WTC11 (cell line): ENCODE data around the gene DNAI1. TPM values are rescaled to one million over a fixed set of nuclear protein-coding genes. Genes with fewer than 3 reads are reported as not detected.

Source experiments
- ATAC-seq: fragments of 200-7000 bp; cut with Tn5 transposase; 2 replicates; pipeline ENCODE4 v1.10.0; 2021; ENCODE audit warnings: mild to moderate bottlenecking, moderate library complexity
- CTCF ChIA-PET: fragments of 300-600 bp; sonication (Branson Sonifier 250); formaldehyde crosslinking; loops from one replicate; lab custom pipeline; 2021; ENCODE audit warnings: antibody characterized with exemption; lab: Charles Lee
- POLR2A ChIA-PET: fragments of 350-600 bp; sonication (Branson Sonifier 250); formaldehyde crosslinking; loops from one replicate; lab custom pipeline; 2021; ENCODE audit warnings: antibody characterized with exemption; lab: Charles Lee
- DNase-seq: peaks from one replicate; pipeline ENCODE4 v3.0.0; 2021; ENCODE audit warnings: low spot score
- H3K27ac Mint-ChIP-seq: 2 replicates; pipeline ENCODE4 v1.8.0; 2021; ENCODE audit warnings: mixed read lengths
- H3K27me3 Mint-ChIP-seq: 2 replicates; pipeline ENCODE4 v1.8.0; 2021; ENCODE audit warnings: low read depth, mild to moderate bottlenecking, moderate library complexity, mixed read lengths
- H3K36me3 Mint-ChIP-seq: 2 replicates; pipeline ENCODE4 v1.8.0; 2021; ENCODE audit warnings: mixed read lengths
- H3K4me1 Mint-ChIP-seq: 2 replicates; pipeline ENCODE4 v1.8.0; 2022; ENCODE audit warnings: mixed read lengths
- H3K4me3 Mint-ChIP-seq: 2 replicates; pipeline ENCODE4 v1.8.0; 2021; ENCODE audit warnings: mild to moderate bottlenecking, moderate library complexity, mixed read lengths
- H3K9me3 Mint-ChIP-seq: 2 replicates; pipeline ENCODE4 v1.8.0; 2021; ENCODE audit warnings: mixed read lengths
- AFF4 ChIP-seq: sonication (generic); formaldehyde crosslinking; IDR thresholded peaks from 2 replicates; pipeline ENCODE4 v1.8.1; 2023; ENCODE audit warnings: mild to moderate bottlenecking, missing genetic modification reagents, borderline replicate concordance
- ATF3 ChIP-seq: sonication (generic); formaldehyde crosslinking; conservative IDR thresholded peaks from 2 replicates; pipeline ENCODE4 v1.8.1; 2022; ENCODE audit warnings: mild to moderate bottlenecking, missing genetic modification reagents
- CDX4 ChIP-seq: fragments of 250-450 bp; sonication (Bioruptor Pico); IDR thresholded peaks from 2 replicates; pipeline ENCODE4 v1.9.0; 2021; ENCODE audit warnings: moderate library complexity, mild to moderate bottlenecking, inconsistent platforms, borderline replicate concordance
- E2F4 ChIP-seq: sonication (generic); formaldehyde crosslinking; IDR thresholded peaks from 2 replicates; pipeline ENCODE4 v1.8.1; 2022; ENCODE audit warnings: low read depth, mild to moderate bottlenecking, moderate library complexity, missing genetic modification reagents, borderline replicate concordance
- NFATC4 ChIP-seq: fragments of 250-450 bp; sonication (Bioruptor Pico); IDR thresholded peaks from 2 replicates; pipeline ENCODE4 v1.9.0; 2021; ENCODE audit warnings: mild to moderate bottlenecking
- STAT6 ChIP-seq: sonication (generic); formaldehyde crosslinking; conservative IDR thresholded peaks from 2 replicates; pipeline ENCODE4 v1.8.1; 2023; ENCODE audit warnings: mild to moderate bottlenecking, low read depth, missing genetic modification reagents, moderate library complexity
- ZNF138 ChIP-seq: sonication (generic); formaldehyde crosslinking; conservative IDR thresholded peaks from 2 replicates; pipeline ENCODE4 v1.8.1; 2022; ENCODE audit warnings: mild to moderate bottlenecking, moderate library complexity, missing genetic modification reagents
- total RNA-seq: library from RNA; stranded (reverse); gene quantifications from 3 replicates; pipeline ENCODE4 v1.2.3, GENCODE V29; 2021
- TF ChIP-seq, protein P1 (sequence below): fragments of 250-450 bp; sonication (Bioruptor Pico); IDR thresholded peaks from 2 replicates; pipeline ENCODE4 v1.8.0; 2021; ENCODE audit warnings: mild to moderate bottlenecking
- TF ChIP-seq, protein P2 (sequence below): sonication (generic); formaldehyde crosslinking; IDR thresholded peaks from 2 replicates; pipeline ENCODE4 v1.8.0; 2022; ENCODE audit warnings: missing genetic modification reagents
- TF ChIP-seq, protein P3 (sequence below): sonication (generic); formaldehyde crosslinking; IDR thresholded peaks from 2 replicates; pipeline ENCODE4 v1.8.1; 2023; ENCODE audit warnings: mild to moderate bottlenecking, missing genetic modification reagents

The DNAI1 gene
- total RNA-seq, 1 experiment from 2014 or later = 2.1 TPM

- ATAC-seq (no peak), DNase-seq (no peak)
- no peak for TF ChIP-seq STAT6
- no peak for TF ChIP-seq ATF3 (CRISPR knock-in tag)
- TF ChIP-seq CDX4 (CRISPR knock-in tag) = no peak
- TF ChIP-seq AFF4 (CRISPR knock-in tag) = no peak
- TF ChIP-seq E2F4 (CRISPR knock-in tag) = no peak
- no peak for TF ChIP-seq ZNF138 (CRISPR knock-in tag)
- TF ChIP-seq NFATC4 (CRISPR knock-in tag) = no peak
- TF ChIP-seq, protein P1, sequence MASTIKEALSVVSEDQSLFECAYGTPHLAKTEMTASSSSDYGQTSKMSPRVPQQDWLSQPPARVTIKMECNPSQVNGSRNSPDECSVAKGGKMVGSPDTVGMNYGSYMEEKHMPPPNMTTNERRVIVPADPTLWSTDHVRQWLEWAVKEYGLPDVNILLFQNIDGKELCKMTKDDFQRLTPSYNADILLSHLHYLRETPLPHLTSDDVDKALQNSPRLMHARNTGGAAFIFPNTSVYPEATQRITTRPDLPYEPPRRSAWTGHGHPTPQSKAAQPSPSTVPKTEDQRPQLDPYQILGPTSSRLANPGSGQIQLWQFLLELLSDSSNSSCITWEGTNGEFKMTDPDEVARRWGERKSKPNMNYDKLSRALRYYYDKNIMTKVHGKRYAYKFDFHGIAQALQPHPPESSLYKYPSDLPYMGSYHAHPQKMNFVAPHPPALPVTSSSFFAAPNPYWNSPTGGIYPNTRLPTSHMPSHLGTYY (CRISPR knock-in tag) = no peak
- TF ChIP-seq, protein P2, sequence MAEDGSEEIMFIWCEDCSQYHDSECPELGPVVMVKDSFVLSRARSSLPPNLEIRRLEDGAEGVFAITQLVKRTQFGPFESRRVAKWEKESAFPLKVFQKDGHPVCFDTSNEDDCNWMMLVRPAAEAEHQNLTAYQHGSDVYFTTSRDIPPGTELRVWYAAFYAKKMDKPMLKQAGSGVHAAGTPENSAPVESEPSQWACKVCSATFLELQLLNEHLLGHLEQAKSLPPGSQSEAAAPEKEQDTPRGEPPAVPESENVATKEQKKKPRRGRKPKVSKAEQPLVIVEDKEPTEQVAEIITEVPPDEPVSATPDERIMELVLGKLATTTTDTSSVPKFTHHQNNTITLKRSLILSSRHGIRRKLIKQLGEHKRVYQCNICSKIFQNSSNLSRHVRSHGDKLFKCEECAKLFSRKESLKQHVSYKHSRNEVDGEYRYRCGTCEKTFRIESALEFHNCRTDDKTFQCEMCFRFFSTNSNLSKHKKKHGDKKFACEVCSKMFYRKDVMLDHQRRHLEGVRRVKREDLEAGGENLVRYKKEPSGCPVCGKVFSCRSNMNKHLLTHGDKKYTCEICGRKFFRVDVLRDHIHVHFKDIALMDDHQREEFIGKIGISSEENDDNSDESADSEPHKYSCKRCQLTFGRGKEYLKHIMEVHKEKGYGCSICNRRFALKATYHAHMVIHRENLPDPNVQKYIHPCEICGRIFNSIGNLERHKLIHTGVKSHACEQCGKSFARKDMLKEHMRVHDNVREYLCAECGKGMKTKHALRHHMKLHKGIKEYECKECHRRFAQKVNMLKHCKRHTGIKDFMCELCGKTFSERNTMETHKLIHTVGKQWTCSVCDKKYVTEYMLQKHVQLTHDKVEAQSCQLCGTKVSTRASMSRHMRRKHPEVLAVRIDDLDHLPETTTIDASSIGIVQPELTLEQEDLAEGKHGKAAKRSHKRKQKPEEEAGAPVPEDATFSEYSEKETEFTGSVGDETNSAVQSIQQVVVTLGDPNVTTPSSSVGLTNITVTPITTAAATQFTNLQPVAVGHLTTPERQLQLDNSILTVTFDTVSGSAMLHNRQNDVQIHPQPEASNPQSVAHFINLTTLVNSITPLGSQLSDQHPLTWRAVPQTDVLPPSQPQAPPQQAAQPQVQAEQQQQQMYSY (CRISPR knock-in tag) = no peak
- TF ChIP-seq, protein P3, sequence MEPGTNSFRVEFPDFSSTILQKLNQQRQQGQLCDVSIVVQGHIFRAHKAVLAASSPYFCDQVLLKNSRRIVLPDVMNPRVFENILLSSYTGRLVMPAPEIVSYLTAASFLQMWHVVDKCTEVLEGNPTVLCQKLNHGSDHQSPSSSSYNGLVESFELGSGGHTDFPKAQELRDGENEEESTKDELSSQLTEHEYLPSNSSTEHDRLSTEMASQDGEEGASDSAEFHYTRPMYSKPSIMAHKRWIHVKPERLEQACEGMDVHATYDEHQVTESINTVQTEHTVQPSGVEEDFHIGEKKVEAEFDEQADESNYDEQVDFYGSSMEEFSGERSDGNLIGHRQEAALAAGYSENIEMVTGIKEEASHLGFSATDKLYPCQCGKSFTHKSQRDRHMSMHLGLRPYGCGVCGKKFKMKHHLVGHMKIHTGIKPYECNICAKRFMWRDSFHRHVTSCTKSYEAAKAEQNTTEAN (CRISPR knock-in tag) = no peak
- ChIA-PET CTCF (interaction anchor here (0.8 to 4.4 kb wide), 4 partner anchors 9 to 163 kb away, joined by 3 to 39 read pairs (median 4); no protein-coding TSS in a partner anchor), POLR2A (interaction anchor here (0.6 kb wide), 1 partner anchor 145 kb away, joined by 3 read pairs; no protein-coding TSS in a partner anchor)
- no peak overlapping the region for H3K27ac Mint-ChIP-seq
- no peaks in the 10 kb centered on the region for H3K9me3 Mint-ChIP-seq
- H3K4me1 Mint-ChIP-seq = peaks cover 9% of the 10 kb centered on the region
- no peaks in the 10 kb centered on the region for H3K27me3 Mint-ChIP-seq
- no peak overlapping the region for H3K4me3 Mint-ChIP-seq
- no peaks in the 10 kb centered on the region for H3K36me3 Mint-ChIP-seq
Measured at GRCh38 chr9:34428325-34428958, 30.2 kb upstream of the DNAI1 start.
